ENCODE measurements around the gene TNIP2. TPM values are rescaled to one million over a fixed set of nuclear protein-coding genes. Genes with fewer than 3 reads are reported as not detected.
"Not testable (repeated sequence)": the region's sequence is repeated elsewhere in the genome, so short reads cannot be mapped to it uniquely, and the experiment has no call there.

Gene TNIP2
- total RNA-seq, 1 donor: 41.9 TPM

DNA sequence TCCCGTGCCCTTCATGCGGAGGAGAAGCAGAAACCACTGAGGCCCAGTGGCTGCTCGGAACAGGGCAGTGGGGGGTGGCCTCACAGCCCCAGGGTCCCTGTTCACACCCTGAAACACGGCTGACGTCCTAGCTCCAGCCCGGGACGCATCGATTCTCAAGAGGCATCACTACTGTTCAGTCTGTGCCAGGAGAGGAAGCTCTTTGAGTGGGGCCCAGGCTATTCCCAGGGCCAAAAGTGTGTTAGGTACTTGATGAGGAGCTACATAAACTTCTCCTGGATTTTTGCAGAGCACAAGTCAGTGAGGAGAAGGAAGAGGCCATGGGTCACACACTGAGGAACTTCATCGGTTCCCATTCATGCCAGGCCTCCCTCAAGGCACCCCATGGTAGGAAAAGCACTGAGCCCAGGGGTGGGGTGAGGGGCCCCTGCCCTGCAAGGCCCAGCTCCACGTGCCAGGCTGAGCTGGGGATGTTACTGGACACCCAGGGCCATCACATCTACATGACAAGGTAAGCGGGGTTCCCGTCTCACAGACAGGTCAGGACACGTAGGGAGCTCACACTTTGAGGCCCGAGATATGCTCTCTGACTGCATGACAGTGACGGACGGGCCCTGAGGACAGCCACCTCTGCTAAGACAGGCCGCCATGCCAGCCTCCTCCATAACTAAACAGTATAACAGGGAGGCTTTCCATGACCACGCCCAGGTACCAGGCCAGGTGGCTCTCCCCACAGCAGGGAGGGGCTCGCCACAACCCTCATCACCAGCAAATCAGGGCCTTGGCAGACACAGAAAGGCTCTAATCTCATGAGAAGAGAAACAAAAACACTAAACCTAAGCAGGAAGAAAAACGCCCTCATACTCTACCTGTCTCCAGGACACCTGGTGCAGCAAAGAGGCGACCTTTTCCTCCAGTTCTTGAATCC is 12.4 kb downstream of the TNIP2 start:
- H3K4me3 ChIP-seq (ENCODE audit: low read depth, low read length): no peak overlapping the region
- DNase-seq (ENCODE audit: low read depth): no peak
- TF ChIP-seq, protein P1, sequence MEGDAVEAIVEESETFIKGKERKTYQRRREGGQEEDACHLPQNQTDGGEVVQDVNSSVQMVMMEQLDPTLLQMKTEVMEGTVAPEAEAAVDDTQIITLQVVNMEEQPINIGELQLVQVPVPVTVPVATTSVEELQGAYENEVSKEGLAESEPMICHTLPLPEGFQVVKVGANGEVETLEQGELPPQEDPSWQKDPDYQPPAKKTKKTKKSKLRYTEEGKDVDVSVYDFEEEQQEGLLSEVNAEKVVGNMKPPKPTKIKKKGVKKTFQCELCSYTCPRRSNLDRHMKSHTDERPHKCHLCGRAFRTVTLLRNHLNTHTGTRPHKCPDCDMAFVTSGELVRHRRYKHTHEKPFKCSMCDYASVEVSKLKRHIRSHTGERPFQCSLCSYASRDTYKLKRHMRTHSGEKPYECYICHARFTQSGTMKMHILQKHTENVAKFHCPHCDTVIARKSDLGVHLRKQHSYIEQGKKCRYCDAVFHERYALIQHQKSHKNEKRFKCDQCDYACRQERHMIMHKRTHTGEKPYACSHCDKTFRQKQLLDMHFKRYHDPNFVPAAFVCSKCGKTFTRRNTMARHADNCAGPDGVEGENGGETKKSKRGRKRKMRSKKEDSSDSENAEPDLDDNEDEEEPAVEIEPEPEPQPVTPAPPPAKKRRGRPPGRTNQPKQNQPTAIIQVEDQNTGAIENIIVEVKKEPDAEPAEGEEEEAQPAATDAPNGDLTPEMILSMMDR (IDR thresholded peaks at IDR 0.05; ENCODE audit: insufficient read depth, low read depth, low read length): no peak

DNA sequence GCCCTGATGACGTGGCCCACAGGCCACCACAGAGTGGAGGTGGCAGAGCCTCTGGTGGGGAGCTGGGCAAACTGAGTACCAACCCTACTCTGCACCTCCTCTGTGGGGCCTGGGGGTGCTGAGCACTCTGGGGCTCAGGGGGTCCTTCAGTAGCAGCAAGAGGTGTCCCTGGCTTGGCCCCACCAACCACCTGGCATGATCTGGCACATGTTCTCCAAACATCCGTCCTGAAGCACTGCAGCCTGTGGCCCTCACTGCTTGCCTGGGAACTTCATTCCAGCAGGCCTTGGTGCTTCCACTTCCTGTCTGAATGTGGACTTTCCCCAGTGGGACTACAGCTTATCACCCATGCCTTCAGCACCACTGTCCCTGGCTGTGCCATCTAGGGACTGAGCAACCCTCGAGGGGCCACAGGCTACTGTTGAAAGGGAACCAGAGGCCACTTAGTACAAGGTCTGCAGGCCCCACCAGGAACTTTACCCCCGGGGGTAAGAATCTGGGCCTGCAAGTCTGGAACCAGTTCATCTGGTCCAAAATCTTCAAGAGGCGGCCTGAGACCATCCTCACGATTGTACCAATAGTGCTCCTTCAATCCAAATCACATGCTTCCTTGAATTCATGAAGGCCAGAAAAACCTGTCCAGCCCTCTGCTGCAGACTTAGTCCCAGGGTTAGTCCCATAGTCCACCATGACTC is 13.2 kb downstream of the TNIP2 start:
- TF ChIP-seq, protein P1 (IDR thresholded peaks at IDR 0.05; ENCODE audit: insufficient read depth, low read depth, low read length): no peak
- no peak for DNase-seq (ENCODE audit: low read depth)
- no peak overlapping the region for H3K4me3 ChIP-seq (ENCODE audit: low read depth, low read length)

DNA sequence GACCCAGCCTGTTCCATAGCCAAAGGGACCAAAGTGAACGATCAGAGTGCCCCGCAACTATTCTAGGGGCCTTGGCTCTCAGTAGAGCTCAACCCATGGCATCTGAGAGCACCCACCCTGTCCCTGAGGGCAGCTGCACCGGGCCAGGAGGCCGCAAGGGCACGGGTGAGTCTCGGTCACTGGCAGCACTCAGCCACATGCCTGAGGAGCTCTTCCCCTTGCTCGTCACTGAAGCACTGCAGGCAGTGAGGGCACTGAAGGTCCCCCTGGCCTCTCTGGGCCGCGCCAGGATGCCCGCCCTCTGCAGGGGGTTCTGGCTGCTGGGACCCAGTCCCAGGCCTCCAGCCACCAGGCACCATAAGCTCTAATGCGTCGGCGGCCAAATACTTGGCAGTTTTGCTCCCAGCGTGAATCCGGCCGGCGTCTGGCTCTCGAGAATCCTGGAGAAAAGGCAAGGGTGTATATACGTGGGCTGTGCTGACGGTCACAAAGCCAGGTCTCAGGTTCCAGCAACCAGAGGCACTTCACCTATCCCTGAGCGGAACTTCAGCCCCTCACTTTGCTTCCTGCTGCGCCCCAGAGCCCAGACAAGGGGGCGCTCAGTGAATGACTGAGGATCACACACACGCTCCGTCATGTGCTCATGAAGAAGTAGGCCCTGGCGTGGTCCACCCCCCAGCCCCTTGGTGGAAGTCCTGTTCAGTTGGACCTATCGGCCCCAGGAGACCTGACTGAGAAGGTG is 13.9 kb downstream of the TNIP2 start:
- TF ChIP-seq, protein P1 (IDR thresholded peaks at IDR 0.05; ENCODE audit: insufficient read depth, low read depth, low read length): no peak
- H3K4me3 ChIP-seq (ENCODE audit: low read depth, low read length): no peak overlapping the region
- no peak for DNase-seq (ENCODE audit: low read depth)

DNA sequence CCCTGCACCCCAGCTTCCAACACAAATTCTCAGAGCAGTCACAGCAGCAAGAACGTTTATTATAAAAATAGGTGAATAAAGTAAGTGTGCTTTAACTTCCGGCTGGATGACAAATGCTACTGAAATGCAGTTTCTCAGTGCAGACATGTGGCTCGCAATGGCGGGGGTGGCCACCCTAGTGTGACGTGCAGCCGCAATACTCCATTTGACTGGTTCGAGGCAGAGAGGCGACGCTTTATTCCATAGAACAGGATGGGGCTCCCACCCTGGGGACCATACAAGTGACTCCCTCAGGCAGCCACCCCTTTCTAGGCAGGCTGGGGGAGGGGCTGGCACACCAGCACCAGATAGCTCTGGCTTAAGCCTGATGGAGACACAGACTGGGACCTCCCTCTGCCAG is 14.5 kb downstream of the TNIP2 start:
- TF ChIP-seq, protein P1 (IDR thresholded peaks at IDR 0.05; ENCODE audit: insufficient read depth, low read depth, low read length): no peak
- H3K4me3 ChIP-seq (ENCODE audit: low read depth, low read length): no peak overlapping the region
- DNase-seq (ENCODE audit: low read depth): no peak

DNA sequence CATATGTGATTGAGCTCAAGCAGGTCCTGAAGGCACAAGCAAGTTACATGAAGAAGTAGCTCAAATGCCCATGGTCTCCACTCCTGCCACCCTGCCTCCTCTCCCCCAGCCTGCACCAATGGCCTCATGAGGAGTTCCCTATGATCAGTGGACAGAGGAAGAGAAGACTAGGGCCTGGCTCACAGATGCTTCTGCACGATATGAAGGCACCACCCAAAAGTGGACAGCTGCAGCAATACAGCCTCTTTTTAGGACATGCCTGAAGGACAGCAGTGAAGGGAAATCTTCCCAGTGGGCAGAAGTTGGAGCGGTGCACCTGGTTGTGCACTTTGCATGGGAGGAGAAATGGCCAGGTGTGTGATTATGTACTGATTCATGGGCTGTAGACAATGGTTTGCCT is 17.8 kb downstream of the TNIP2 start:
- not testable (repeated sequence) for DNase-seq (ENCODE audit: low read depth); H3K4me3 ChIP-seq (ENCODE audit: low read depth, low read length)

DNA sequence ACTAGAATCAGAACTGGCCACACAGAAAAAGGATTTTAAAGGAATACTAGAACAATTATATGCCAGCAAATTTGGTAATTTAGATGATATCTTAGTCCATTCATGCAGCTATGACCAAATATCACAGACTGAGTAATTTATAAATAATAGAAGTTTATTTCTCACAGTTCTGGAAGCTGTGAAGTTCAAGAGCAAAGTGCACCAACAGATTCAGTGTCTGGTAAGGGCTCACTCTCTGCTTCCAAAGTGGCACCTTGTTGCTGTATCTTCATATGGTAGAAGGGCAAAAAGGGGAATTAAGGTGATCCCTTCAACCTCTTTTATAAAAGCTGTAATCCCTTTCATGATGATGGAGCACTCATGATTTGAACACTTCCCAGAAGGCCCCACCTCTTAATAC is 20.3 kb downstream of the TNIP2 start:
- H3K4me3 ChIP-seq (ENCODE audit: low read depth, low read length): no peak overlapping the region
- no peak for DNase-seq (ENCODE audit: low read depth)
- TF ChIP-seq, protein P1 (IDR thresholded peaks at IDR 0.05; ENCODE audit: insufficient read depth, low read depth, low read length): no peak

DNA sequence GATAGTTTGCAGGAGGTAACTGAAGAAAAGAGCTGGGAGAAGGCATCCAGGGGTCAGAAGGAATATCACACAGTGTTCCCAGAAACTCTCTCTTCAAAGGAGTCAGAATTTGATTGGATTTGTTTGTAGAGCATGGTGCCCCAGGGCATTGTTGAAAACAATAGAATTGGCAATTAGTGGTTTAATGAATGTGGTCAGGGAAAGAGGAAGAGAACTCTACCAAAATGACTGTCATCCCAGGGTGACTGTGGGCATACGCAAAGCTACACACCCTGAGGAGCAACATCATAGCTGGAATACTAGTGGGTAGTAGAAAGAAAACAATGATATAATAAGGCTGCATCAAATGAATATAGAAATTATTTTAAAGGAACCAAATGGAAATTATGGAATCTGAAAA is 21.5 kb downstream of the TNIP2 start:
- H3K4me3 ChIP-seq (ENCODE audit: low read depth, low read length): no peak overlapping the region
- TF ChIP-seq, protein P1 (IDR thresholded peaks at IDR 0.05; ENCODE audit: insufficient read depth, low read depth, low read length): no peak
- no peak for DNase-seq (ENCODE audit: low read depth)

Data from fibroblast of villous mesenchyme (primary cell).